ENCODE measurements around the gene EIF4G1. TPM values are rescaled to one million over a fixed set of nuclear protein-coding genes. Genes with fewer than 3 reads are reported as not detected.

EIF4G1 gene
- total RNA-seq, 1 donor = 288 TPM

GRCh38 chr3:184283681-184284080, 30.7 kb upstream of the EIF4G1 start:
- no peak overlapping the region for H3K4me3 ChIP-seq (ENCODE audit: low read depth, low read length)
- TF ChIP-seq, protein P1, sequence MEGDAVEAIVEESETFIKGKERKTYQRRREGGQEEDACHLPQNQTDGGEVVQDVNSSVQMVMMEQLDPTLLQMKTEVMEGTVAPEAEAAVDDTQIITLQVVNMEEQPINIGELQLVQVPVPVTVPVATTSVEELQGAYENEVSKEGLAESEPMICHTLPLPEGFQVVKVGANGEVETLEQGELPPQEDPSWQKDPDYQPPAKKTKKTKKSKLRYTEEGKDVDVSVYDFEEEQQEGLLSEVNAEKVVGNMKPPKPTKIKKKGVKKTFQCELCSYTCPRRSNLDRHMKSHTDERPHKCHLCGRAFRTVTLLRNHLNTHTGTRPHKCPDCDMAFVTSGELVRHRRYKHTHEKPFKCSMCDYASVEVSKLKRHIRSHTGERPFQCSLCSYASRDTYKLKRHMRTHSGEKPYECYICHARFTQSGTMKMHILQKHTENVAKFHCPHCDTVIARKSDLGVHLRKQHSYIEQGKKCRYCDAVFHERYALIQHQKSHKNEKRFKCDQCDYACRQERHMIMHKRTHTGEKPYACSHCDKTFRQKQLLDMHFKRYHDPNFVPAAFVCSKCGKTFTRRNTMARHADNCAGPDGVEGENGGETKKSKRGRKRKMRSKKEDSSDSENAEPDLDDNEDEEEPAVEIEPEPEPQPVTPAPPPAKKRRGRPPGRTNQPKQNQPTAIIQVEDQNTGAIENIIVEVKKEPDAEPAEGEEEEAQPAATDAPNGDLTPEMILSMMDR (IDR thresholded peaks at IDR 0.05; ENCODE audit: insufficient read depth, low read depth, low read length) = no peak
- no peak for DNase-seq (ENCODE audit: low read depth)

DNA sequence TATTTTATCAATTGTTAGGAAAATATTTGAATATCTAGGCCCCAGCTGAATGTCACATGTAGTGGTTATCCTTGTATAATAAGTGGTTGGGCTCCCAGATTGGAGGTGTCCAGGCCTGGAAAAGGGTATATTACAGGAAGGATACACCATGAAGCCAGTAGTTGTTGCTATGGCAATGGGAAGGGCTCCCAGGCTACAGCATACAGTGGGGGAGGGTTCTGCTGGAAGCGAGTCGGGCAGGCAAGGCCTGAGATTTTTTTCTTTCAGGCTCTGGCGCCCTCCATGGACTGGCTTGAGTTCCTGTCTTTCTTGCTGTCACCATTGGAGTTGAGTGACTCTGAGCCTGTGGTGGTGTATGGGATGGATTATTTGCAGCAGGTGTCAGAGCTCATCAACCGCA, 29.7 kb upstream of the EIF4G1 start:
- no peak overlapping the region for H3K4me3 ChIP-seq (ENCODE audit: low read depth, low read length)
- TF ChIP-seq, protein P1 (IDR thresholded peaks at IDR 0.05; ENCODE audit: insufficient read depth, low read depth, low read length) = peak; percentile 56
- peak; percentile 67 for DNase-seq (ENCODE audit: low read depth)

DNA sequence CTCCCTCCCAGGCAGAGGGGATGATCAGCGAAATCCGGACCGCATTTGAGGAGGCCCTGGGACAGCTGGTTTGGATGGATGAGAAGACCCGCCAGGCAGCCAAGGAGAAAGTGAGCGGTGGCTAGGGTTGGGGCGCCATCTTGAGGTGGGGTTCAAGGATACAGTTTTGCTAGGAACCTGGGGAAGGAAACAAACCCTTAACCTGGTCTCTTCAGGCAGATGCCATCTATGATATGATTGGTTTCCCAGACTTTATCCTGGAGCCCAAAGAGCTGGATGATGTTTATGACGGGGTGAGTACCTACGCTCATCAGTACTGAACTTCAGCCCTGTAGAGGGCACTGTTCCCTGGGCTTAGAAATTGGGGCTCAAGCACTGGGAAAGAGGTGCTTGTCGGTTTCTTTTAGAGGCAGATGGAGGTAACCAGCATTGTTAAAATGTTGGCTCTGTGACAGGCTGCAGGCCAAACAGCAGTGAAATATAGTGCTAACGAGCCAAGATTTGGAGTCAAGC, 24.9 kb upstream of the EIF4G1 start:
- TF ChIP-seq, protein P1 (IDR thresholded peaks at IDR 0.05; ENCODE audit: insufficient read depth, low read depth, low read length) = peak; percentile 69
- DNase-seq (ENCODE audit: low read depth) = peak; percentile 51
- H3K4me3 ChIP-seq (ENCODE audit: low read depth, low read length) = no peak overlapping the region

- no peak overlapping the region for H3K4me3 ChIP-seq (ENCODE audit: low read depth, low read length)
- TF ChIP-seq, protein P1 (IDR thresholded peaks at IDR 0.05; ENCODE audit: insufficient read depth, low read depth, low read length) = no peak
- DNase-seq (ENCODE audit: low read depth) = no peak
These were observed 24.1 kb upstream of the EIF4G1 start for GRCh38 chr3:184290331-184290730.

- TF ChIP-seq, protein P1 (IDR thresholded peaks at IDR 0.05; ENCODE audit: insufficient read depth, low read depth, low read length) = no peak
- DNase-seq (ENCODE audit: low read depth) = no peak
- no peak overlapping the region for H3K4me3 ChIP-seq (ENCODE audit: low read depth, low read length)
These were observed 23.2 kb upstream of the EIF4G1 start for GRCh38 chr3:184291044-184291737.

GRCh38 chr3:184291738-184292445, 22.5 kb upstream of the EIF4G1 start:
- no peak for DNase-seq (ENCODE audit: low read depth)
- no peak overlapping the region for H3K4me3 ChIP-seq (ENCODE audit: low read depth, low read length)
- TF ChIP-seq, protein P1 (IDR thresholded peaks at IDR 0.05; ENCODE audit: insufficient read depth, low read depth, low read length) = no peak

All from fibroblast of villous mesenchyme (primary cell).